HG03108 (cell line): Measurements from ENCODE around the gene PROK2.

Experiments
- ATAC-seq: cut with Tn5 transposase; IDR thresholded peaks from one replicate; pipeline ENCODE4 v1.9.1; 2021; ENCODE audit warnings: moderate library complexity; ENCODE audit not compliant: unreplicated experiment

The PROK2 gene

GRCh38 chr3:71787851-71788405, 3.0 kb upstream of the PROK2 start:
- no peak for ATAC-seq

- no peak for ATAC-seq
These were observed 1.6 kb upstream of the PROK2 start for GRCh38 chr3:71786551-71786950.

- no peak for ATAC-seq
These were observed 1.2 kb upstream of the PROK2 start for GRCh38 chr3:71786217-71786549.

- no peak for ATAC-seq
These were observed 726 bp upstream of the PROK2 start for GRCh38 chr3:71785532-71786216.

- no peak for ATAC-seq
These were observed 591 bp downstream of the PROK2 start for GRCh38 chr3:71784201-71784913.

GRCh38 chr3:71783152-71783551, 1.8 kb downstream of the PROK2 start:
- no peak for ATAC-seq

GRCh38 chr3:71780430-71780829, 4.5 kb downstream of the PROK2 start:
- no peak for ATAC-seq

- no peak for ATAC-seq
These were observed 5.1 kb downstream of the PROK2 start for GRCh38 chr3:71779674-71780377.

GRCh38 chr3:71778353-71778752, 6.6 kb downstream of the PROK2 start:
- no peak for ATAC-seq

GRCh38 chr3:71776538-71776937, 8.4 kb downstream of the PROK2 start:
- no peak for ATAC-seq

- ATAC-seq, result no peak
These were observed 13.1 kb downstream of the PROK2 start for GRCh38 chr3:71771884-71772283.

- ATAC-seq, result no peak
These were observed 13.8 kb downstream of the PROK2 start for GRCh38 chr3:71771126-71771525.

- no peak for ATAC-seq
These were observed 21.5 kb downstream of the PROK2 start for GRCh38 chr3:71763426-71763825.

GRCh38 chr3:71760140-71760539, 24.8 kb downstream of the PROK2 start:
- no peak for ATAC-seq

GRCh38 chr3:71759401-71759800, 25.5 kb downstream of the PROK2 start:
- no peak for ATAC-seq

- ATAC-seq, result no peak
These were observed 26.9 kb downstream of the PROK2 start for GRCh38 chr3:71758091-71758490.

GRCh38 chr3:71754610-71755253, 30.2 kb downstream of the PROK2 start:
- ATAC-seq, result no peak

- ATAC-seq, result no peak
These were observed 31.0 kb downstream of the PROK2 start, which contains the start of gene GPR27 for GRCh38 chr3:71753701-71754609. GPR27 (plus strand) TSS chr3:71753855; CDS start chr3:71754050, 195 bp downstream.

GRCh38 chr3:71752831-71753700, 31.9 kb downstream of the PROK2 start:
- no peak for ATAC-seq
